Mesendoderm (in vitro differentiated cells): ENCODE results near the gene USP31. TPM values are rescaled to one million over a fixed set of nuclear protein-coding genes. Genes with fewer than 3 reads are reported as not detected.

Source experiments
- DNase-seq: peaks from one replicate; pipeline ENCODE4 v3.0.0; 2013
- H2AK5ac ChIP-seq: 2 replicates; pipeline ENCODE4 v1.6.1; 2013; ENCODE audit warnings: low read length, inconsistent platforms
- H2BK120ac ChIP-seq: 2 replicates; pipeline ENCODE4 v1.6.1; 2013; ENCODE audit warnings: low read depth, mild to moderate bottlenecking, low read length, moderate library complexity, mixed read lengths
- H2BK15ac ChIP-seq: replicated peaks from 2 replicates; pipeline ENCODE4 v1.6.1; 2013; ENCODE audit warnings: low read depth, mild to moderate bottlenecking, moderate library complexity
- H2BK5ac ChIP-seq: 2 replicates; pipeline ENCODE4 v1.6.1; 2013; ENCODE audit warnings: low read length, inconsistent platforms
- H3K18ac ChIP-seq: 2 replicates; pipeline ENCODE4 v1.6.1; 2013; ENCODE audit warnings: mild to moderate bottlenecking, low read length, mixed read lengths
- H3K23ac ChIP-seq: one replicate; pipeline ENCODE4 v1.6.1; 2013; ENCODE audit warnings: low read length
- H3K27ac ChIP-seq: 2 replicates; pipeline ENCODE4 v1.5.1; 2013; ENCODE audit warnings: low read depth, mild to moderate bottlenecking, inconsistent platforms, low read length, moderate library complexity
- H3K27me3 ChIP-seq: 2 replicates; pipeline ENCODE4 v1.6.1; 2013; ENCODE audit warnings: low read length, control low read depth, mild to moderate bottlenecking, inconsistent platforms; ENCODE audit not compliant: insufficient read depth, poor library complexity
- H3K36me3 ChIP-seq: 2 replicates; pipeline ENCODE4 v1.6.1; 2013; ENCODE audit warnings: low read length, inconsistent platforms; ENCODE audit not compliant: control insufficient read depth, insufficient read depth
- H3K4ac ChIP-seq: one replicate; pipeline ENCODE4 v1.6.1; 2013; ENCODE audit warnings: low read depth, mild to moderate bottlenecking, low read length, moderate library complexity
- H3K4me1 ChIP-seq: 2 replicates; pipeline ENCODE4 v1.6.1; 2013; ENCODE audit warnings: low read depth, low read length, inconsistent platforms; ENCODE audit not compliant: control insufficient read depth
- H3K4me2 ChIP-seq: 2 replicates; pipeline ENCODE4 v1.6.1; 2013; ENCODE audit warnings: low read length
- H3K4me3 ChIP-seq: 2 replicates; pipeline ENCODE4 v1.5.1; 2013; ENCODE audit warnings: mild to moderate bottlenecking, low read length
- H3K56ac ChIP-seq: one replicate; pipeline ENCODE4 v1.6.1; 2013; ENCODE audit warnings: low read length
- H3K79me1 ChIP-seq: 2 replicates; pipeline ENCODE4 v1.6.1; 2013; ENCODE audit warnings: low read length, inconsistent platforms
- H3K79me2 ChIP-seq: 2 replicates; pipeline ENCODE4 v1.6.1; 2013; ENCODE audit warnings: mild to moderate bottlenecking, low read length; ENCODE audit not compliant: control insufficient read depth, insufficient read depth
- H3K9ac ChIP-seq: 2 replicates; pipeline ENCODE4 v1.6.1; 2013; ENCODE audit warnings: low read length, inconsistent platforms
- H4K5ac ChIP-seq: one replicate; pipeline ENCODE4 v1.6.1; 2013; ENCODE audit warnings: low read length
- H4K8ac ChIP-seq: one replicate; pipeline ENCODE4 v1.6.1; 2013; ENCODE audit warnings: low read depth, mild to moderate bottlenecking, control low read depth, low read length, moderate library complexity
- WGBS: extraction: QIAGEN DNeasy Blood & Tissue Kit; methylation state at CpG from one replicate; pipeline ENCODE4 v1.1.7; 2013; ENCODE audit warnings: low lambda C conversion rate, missing lambda C conversion rate; ENCODE audit not compliant: insufficient coverage; ENCODE audit errors: extremely low coverage; 5-methylcytosine and 5-hydroxymethylcytosine counted together
- polyA plus RNA-seq, 2 experiments: library from polyadenylated mRNA; stranded (reverse); fragments of 200-250 nt; gene quantifications; one replicate each; pipeline ENCODE4 v1.2.3, GENCODE V29; 2013

USP31 gene
- polyA plus RNA-seq (2013, experiment 1 of 2), result 7.4 TPM
- 7.2 TPM for polyA plus RNA-seq (2013, experiment 2 of 2)

- Histone ChIP-seq H2BK120ac (no peak within 1 kb of the TSS), H3K23ac (peak within 1 kb of the TSS; percentile 99), H3K36me3 (no peaks in the 10 kb centered on the region), H3K18ac (peak within 1 kb of the TSS; percentile 69), H3K4ac (no peak within 1 kb of the TSS), H2AK5ac (no peak within 1 kb of the TSS), H3K9ac (peak within 1 kb of the TSS; percentile 85), H4K8ac (no peak within 1 kb of the TSS), H2BK5ac (no peak within 1 kb of the TSS), H2BK15ac (no peak within 1 kb of the TSS), H3K79me2 (peaks cover 21% of the 10 kb centered on the region), H3K27ac (peak within 1 kb of the TSS; percentile 24), H3K27me3 (no peaks in the 10 kb centered on the region), H3K79me1 (peaks cover 5% of the 10 kb centered on the region), H4K5ac (no peak within 1 kb of the TSS), H3K4me1 (peaks cover 9% of the 10 kb centered on the region), H3K4me2 (peak within 1 kb of the TSS; percentile 61), H3K4me3 (peak within 1 kb of the TSS; percentile 72), H3K56ac (peak within 1 kb of the TSS; percentile 91)
- no CpG with 5 or more reads among the region's 75 CpGs for WGBS
- peak; percentile 97 for DNase-seq
Measured at GRCh38 chr16:23149267-23149992, at the start of gene USP31. USP31 (minus strand) TSS chr16:23149452; CDS start chr16:23149270, 182 bp downstream.

GRCh38 chr16:23196539-23196938, 47.3 kb upstream of the USP31 start:
- no peaks in the 10 kb centered on the region for H3K79me2 ChIP-seq
- H3K18ac ChIP-seq, result no peak overlapping the region
- no peaks in the 10 kb centered on the region for H3K79me1 ChIP-seq
- H3K4me2 ChIP-seq, result no peak overlapping the region
- no peak overlapping the region for H3K9ac ChIP-seq
- no peaks in the 10 kb centered on the region for H3K36me3 ChIP-seq
- H3K23ac ChIP-seq, result no peak overlapping the region
- H2BK120ac ChIP-seq, result no peak overlapping the region
- no peak overlapping the region for H4K5ac ChIP-seq
- no peak overlapping the region for H2AK5ac ChIP-seq
- no peak overlapping the region for H4K8ac ChIP-seq
- no peak overlapping the region for H3K4me3 ChIP-seq
- DNase-seq, result no peak
- no peak overlapping the region for H2BK15ac ChIP-seq
- no peaks in the 10 kb centered on the region for H3K27me3 ChIP-seq
- no peak overlapping the region for H3K27ac ChIP-seq
- H3K56ac ChIP-seq, result no peak overlapping the region
- no CpG with 5 or more reads among the region's 5 CpGs for WGBS
- H2BK5ac ChIP-seq, result no peak overlapping the region
- H3K4ac ChIP-seq, result no peak overlapping the region
- peaks cover 6% of the 10 kb centered on the region for H3K4me1 ChIP-seq

GRCh38 chr16:23195366-23195978, 46.2 kb upstream of the USP31 start:
- Histone ChIP-seq H3K79me2 (no peaks in the 10 kb centered on the region), H2BK120ac (no peak overlapping the region), H3K23ac (no peak overlapping the region), H3K4me2 (no peak overlapping the region), H3K18ac (no peak overlapping the region), H3K27ac (no peak overlapping the region), H2BK15ac (no peak overlapping the region), H3K9ac (no peak overlapping the region), H4K5ac (no peak overlapping the region), H3K36me3 (no peaks in the 10 kb centered on the region), H3K4me3 (no peak overlapping the region), H2AK5ac (no peak overlapping the region), H2BK5ac (no peak overlapping the region), H4K8ac (no peak overlapping the region), H3K79me1 (no peaks in the 10 kb centered on the region), H3K4ac (no peak overlapping the region), H3K56ac (no peak overlapping the region), H3K4me1 (peaks cover 6% of the 10 kb centered on the region), H3K27me3 (no peaks in the 10 kb centered on the region)
- DNase-seq, result no peak
- no CpG with 5 or more reads among the region's 3 CpGs for WGBS

GRCh38 chr16:23194497-23195221, 45.4 kb upstream of the USP31 start:
- no peak overlapping the region for H3K4ac ChIP-seq
- H3K27ac ChIP-seq, result no peak overlapping the region
- H3K9ac ChIP-seq, result no peak overlapping the region
- no peak overlapping the region for H3K23ac ChIP-seq
- H3K79me2 ChIP-seq, result no peaks in the 10 kb centered on the region
- no peak overlapping the region for H3K4me3 ChIP-seq
- no CpG with 5 or more reads among the region's 9 CpGs for WGBS
- H2AK5ac ChIP-seq, result no peak overlapping the region
- H3K4me1 ChIP-seq, result peaks cover 6% of the 10 kb centered on the region
- no peak overlapping the region for H2BK15ac ChIP-seq
- no peaks in the 10 kb centered on the region for H3K36me3 ChIP-seq
- H3K56ac ChIP-seq, result no peak overlapping the region
- no peak overlapping the region for H4K5ac ChIP-seq
- no peak for DNase-seq
- H3K27me3 ChIP-seq, result no peaks in the 10 kb centered on the region
- H3K18ac ChIP-seq, result no peak overlapping the region
- H3K79me1 ChIP-seq, result no peaks in the 10 kb centered on the region
- no peak overlapping the region for H3K4me2 ChIP-seq
- H4K8ac ChIP-seq, result no peak overlapping the region
- no peak overlapping the region for H2BK5ac ChIP-seq
- no peak overlapping the region for H2BK120ac ChIP-seq

- no peak overlapping the region for H2BK15ac ChIP-seq
- H3K4me1 ChIP-seq, result peaks cover under 1% of the 10 kb centered on the region
- H3K36me3 ChIP-seq, result no peaks in the 10 kb centered on the region
- H3K27ac ChIP-seq, result no peak overlapping the region
- no peak overlapping the region for H2BK120ac ChIP-seq
- no peak overlapping the region for H3K4me3 ChIP-seq
- no peaks in the 10 kb centered on the region for H3K79me1 ChIP-seq
- no peaks in the 10 kb centered on the region for H3K79me2 ChIP-seq
- H4K5ac ChIP-seq, result no peak overlapping the region
- no CpG with 5 or more reads among the region's 2 CpGs for WGBS
- no peak overlapping the region for H2BK5ac ChIP-seq
- no peak overlapping the region for H3K18ac ChIP-seq
- H3K4ac ChIP-seq, result no peak overlapping the region
- H2AK5ac ChIP-seq, result no peak overlapping the region
- no peaks in the 10 kb centered on the region for H3K27me3 ChIP-seq
- no peak for DNase-seq
- H3K56ac ChIP-seq, result no peak overlapping the region
- no peak overlapping the region for H3K9ac ChIP-seq
- no peak overlapping the region for H3K23ac ChIP-seq
- no peak overlapping the region for H3K4me2 ChIP-seq
- no peak overlapping the region for H4K8ac ChIP-seq
Measured at GRCh38 chr16:23188911-23189310, 39.7 kb upstream of the USP31 start.
